ENCODE results near the gene FOXO6.

FOXO6 gene

DNA sequence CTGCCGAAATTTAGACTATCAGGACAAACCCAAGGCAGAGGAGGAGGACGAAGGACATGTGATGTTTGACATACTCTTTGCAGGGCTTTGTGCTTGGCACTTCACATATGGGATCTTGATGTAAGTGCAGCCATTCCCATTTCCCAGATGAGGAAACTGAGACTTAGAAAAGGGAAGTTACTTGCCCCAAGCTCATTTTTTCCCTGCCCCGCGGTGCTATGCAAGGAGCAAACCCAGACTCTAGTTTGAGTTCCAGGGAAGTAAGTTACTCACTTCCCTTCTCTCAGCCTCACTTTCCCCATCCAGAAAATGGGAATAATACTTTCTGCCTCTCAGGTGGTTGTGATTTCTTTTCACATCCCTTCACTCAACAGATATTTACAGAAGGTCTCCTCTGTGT is 4.5 kb upstream of the FOXO6 start:
- H3K27me3 ChIP-seq (ENCODE audit: insufficient read depth, poor library complexity, severe bottlenecking): no peaks in the 10 kb centered on the region
- no peak for ATAC-seq (ENCODE audit: low read depth)
- no peaks in the 10 kb centered on the region for H3K9me3 ChIP-seq (ENCODE audit: severe bottlenecking)
- H3K4me3 ChIP-seq (ENCODE audit: severe bottlenecking): no peak overlapping the region
- H3K36me3 ChIP-seq (ENCODE audit: low read depth): no peaks in the 10 kb centered on the region
- no peak overlapping the region for H3K27ac ChIP-seq (ENCODE audit: poor library complexity, severe bottlenecking)
- TF ChIP-seq, protein P1, sequence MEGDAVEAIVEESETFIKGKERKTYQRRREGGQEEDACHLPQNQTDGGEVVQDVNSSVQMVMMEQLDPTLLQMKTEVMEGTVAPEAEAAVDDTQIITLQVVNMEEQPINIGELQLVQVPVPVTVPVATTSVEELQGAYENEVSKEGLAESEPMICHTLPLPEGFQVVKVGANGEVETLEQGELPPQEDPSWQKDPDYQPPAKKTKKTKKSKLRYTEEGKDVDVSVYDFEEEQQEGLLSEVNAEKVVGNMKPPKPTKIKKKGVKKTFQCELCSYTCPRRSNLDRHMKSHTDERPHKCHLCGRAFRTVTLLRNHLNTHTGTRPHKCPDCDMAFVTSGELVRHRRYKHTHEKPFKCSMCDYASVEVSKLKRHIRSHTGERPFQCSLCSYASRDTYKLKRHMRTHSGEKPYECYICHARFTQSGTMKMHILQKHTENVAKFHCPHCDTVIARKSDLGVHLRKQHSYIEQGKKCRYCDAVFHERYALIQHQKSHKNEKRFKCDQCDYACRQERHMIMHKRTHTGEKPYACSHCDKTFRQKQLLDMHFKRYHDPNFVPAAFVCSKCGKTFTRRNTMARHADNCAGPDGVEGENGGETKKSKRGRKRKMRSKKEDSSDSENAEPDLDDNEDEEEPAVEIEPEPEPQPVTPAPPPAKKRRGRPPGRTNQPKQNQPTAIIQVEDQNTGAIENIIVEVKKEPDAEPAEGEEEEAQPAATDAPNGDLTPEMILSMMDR (IDR thresholded peaks at IDR 0.05; ENCODE audit: poor library complexity, severe bottlenecking): no peak
- DNase-seq (ENCODE audit: low spot score): no peak
- H3K4me1 ChIP-seq (ENCODE audit: insufficient read depth, poor library complexity, severe bottlenecking): peaks cover 28% of the 10 kb centered on the region

DNA sequence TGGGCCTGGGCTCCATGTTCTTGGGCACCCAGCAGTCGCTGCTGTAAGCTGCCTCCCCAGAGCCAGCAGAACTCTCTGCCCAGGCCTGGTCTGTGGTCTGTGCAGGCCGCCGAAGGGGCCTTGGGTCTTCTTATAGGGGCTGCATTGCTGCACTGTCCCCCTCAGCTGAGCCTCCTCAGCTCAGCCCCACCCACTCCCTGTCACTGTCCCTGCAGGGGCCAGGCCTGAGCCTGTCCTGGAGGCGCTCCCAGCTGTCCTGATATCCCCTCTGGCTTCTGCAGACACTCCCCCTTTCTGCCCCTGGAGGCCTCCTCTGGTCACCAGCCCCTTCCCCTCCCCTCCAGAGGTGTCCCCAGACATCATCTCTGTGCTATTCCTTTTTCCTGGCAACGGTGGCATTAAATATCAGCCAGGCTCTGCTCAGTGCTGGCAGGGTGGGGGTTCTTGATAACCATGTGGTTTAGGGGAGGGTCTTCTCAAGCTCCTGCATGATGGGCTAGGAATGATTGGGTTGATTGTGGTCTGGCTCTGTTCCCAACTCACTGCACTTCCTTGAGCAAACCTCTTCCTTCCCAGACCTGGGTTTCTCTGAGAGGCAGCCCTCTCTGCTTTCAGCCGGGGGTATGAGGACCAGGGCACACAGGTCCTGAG is 3.7 kb upstream of the FOXO6 start:
- Histone ChIP-seq H3K27me3 (ENCODE audit: insufficient read depth, poor library complexity, severe bottlenecking) (peaks cover 5% of the 10 kb centered on the region), H3K4me3 (ENCODE audit: severe bottlenecking) (no peak overlapping the region), H3K4me1 (ENCODE audit: insufficient read depth, poor library complexity, severe bottlenecking) (peaks cover 28% of the 10 kb centered on the region), H3K27ac (ENCODE audit: poor library complexity, severe bottlenecking) (peak overlapping the region; percentile 38), H3K9me3 (ENCODE audit: severe bottlenecking) (no peaks in the 10 kb centered on the region), H3K36me3 (ENCODE audit: low read depth) (no peaks in the 10 kb centered on the region)
- ATAC-seq (ENCODE audit: low read depth) (no peak), DNase-seq (ENCODE audit: low spot score) (no peak)
- TF ChIP-seq, protein P1 (IDR thresholded peaks at IDR 0.05; ENCODE audit: poor library complexity, severe bottlenecking): no peak

DNA sequence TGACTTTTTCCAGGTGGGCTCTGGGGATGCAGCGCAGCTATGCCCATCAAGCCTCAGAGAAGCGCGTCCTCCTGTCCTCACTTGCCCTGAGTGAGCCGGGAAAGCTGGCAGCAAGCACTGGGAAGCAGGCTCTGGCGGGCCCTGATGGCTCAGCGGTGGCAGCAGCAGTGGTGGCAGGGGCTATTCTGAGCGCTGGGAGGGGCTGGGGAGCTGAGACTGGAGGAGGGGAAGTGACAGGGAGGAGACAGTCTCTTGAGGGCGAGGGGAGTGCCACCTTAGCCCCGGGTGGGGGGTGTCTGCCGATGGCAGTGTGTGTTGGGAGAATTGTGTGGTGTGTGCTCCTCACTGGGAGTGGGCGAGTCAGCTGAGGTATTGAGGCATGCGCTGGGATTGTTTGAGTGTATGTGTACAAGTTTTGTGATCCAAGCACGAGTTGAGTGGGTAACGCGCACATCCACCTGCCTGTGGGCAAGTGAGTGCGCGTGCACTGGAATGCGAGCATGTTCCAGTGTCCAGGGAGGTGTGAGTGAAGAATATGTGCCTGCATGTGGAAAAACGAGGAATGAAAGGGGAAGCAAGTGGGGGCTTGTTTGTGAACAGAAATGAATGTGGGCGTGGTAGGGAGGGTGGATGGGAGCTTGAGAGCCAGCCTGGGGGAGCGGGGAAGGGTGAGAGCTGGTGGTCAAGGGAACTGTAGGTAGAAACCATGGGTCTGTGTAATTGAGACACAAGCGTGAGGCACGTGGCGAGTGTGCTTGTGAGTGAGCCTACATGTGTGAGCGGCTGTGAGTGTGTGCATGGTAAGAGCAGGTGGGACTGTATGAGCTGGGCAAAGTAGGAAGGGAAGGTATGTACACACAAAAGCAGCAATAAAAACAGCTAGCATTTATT is 2.9 kb upstream of the FOXO6 start:
- H3K9me3 ChIP-seq (ENCODE audit: severe bottlenecking): no peaks in the 10 kb centered on the region
- peaks cover 8% of the 10 kb centered on the region for H3K27me3 ChIP-seq (ENCODE audit: insufficient read depth, poor library complexity, severe bottlenecking)
- peaks cover 28% of the 10 kb centered on the region for H3K4me1 ChIP-seq (ENCODE audit: insufficient read depth, poor library complexity, severe bottlenecking)
- H3K4me3 ChIP-seq (ENCODE audit: severe bottlenecking): no peak overlapping the region
- H3K36me3 ChIP-seq (ENCODE audit: low read depth): no peaks in the 10 kb centered on the region
- ATAC-seq (ENCODE audit: low read depth) (no peak), DNase-seq (ENCODE audit: low spot score) (peak; percentile 14)
- TF ChIP-seq, protein P1 (IDR thresholded peaks at IDR 0.05; ENCODE audit: poor library complexity, severe bottlenecking): no peak
- peak overlapping the region; percentile 38 for H3K27ac ChIP-seq (ENCODE audit: poor library complexity, severe bottlenecking)

DNA sequence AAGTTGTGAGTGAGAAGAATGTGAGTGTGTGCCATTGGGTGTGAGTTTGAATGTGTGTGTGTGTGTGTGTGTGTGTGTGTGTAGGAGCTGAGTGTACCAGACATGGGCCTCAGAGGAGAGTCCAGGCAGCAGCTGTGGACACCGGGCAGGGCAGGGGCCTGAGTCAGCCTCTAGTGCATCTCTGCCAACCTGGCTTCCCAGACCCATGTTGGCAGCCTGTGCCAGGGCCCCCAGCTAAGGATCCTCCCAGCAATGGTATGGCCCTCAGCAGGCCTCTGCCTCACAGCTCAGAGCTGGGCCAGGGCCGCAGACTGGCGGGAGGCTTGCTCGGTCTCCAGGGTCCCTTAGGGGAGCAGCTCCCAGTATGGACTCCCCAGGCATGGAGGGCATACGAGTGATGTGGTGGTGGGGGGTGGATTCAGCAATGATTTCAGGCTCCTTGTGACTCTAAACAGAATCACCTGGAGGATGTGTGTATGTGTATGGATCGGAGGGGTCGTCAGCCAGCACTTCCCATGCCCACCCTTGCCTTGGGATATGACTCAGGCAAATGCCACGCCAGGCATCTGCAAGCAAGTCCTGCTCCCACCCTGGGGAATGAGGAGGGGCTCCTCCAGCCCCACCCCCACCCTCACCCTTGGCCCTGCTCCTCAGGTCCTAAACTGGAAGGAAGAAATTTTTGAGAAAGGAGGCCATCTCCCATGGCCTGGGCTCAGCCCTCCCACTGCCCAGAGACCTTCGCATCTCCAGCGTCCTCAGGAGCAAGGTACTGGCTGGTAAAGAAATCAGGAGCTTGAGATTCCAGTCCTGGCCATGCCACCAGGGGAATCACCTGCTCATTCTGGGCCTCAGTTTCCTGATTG is 1.8 kb upstream of the FOXO6 start:
- no peaks in the 10 kb centered on the region for H3K9me3 ChIP-seq (ENCODE audit: severe bottlenecking)
- peak; percentile 21 for DNase-seq (ENCODE audit: low spot score)
- peaks cover 28% of the 10 kb centered on the region for H3K4me1 ChIP-seq (ENCODE audit: insufficient read depth, poor library complexity, severe bottlenecking)
- no peak overlapping the region for H3K4me3 ChIP-seq (ENCODE audit: severe bottlenecking)
- TF ChIP-seq, protein P1 (IDR thresholded peaks at IDR 0.05; ENCODE audit: poor library complexity, severe bottlenecking): no peak
- ATAC-seq (ENCODE audit: low read depth): peak; percentile 44
- H3K36me3 ChIP-seq (ENCODE audit: low read depth): no peaks in the 10 kb centered on the region
- peaks cover 8% of the 10 kb centered on the region for H3K27me3 ChIP-seq (ENCODE audit: insufficient read depth, poor library complexity, severe bottlenecking)
- H3K27ac ChIP-seq (ENCODE audit: poor library complexity, severe bottlenecking): peak overlapping the region; percentile 38
